HepG2 (cell line): Measurements from ENCODE around the gene CDH23. TPM values are rescaled to one million over a fixed set of nuclear protein-coding genes. Genes with fewer than 3 reads are reported as not detected.

Source experiments
- ATAC-seq: fragments of 200-7000 bp; cut with Tn5 transposase; 3 replicates; pipeline ENCODE4 v1.9.1; 2020; ENCODE audit warnings: mild to moderate bottlenecking, moderate library complexity
- BruUV-seq: library from RNA; stranded (reverse); fragments of 400-500 nt; replicated peaks from 2 replicates; lab custom pipeline; 2021; lab: Mats Ljungman, UMichigan
- CTCF ChIA-PET: fragments of 300-600 bp; formaldehyde crosslinking; extraction: SDS; loops from one replicate; lab custom pipeline; 2021; ENCODE audit warnings: low total read pairs, inconsistent platforms, low intra/inter-chr PET ratio; lab: Yijun Ruan, JAX
- POLR2A ChIA-PET: fragments of 350-600 bp; sonication (Branson Sonifier 250); formaldehyde crosslinking; loops from one replicate; lab custom pipeline; 2020; ENCODE audit warnings: antibody characterized with exemption, inconsistent platforms; lab: Yijun Ruan, JAX
- DNase-seq: peaks from one replicate; pipeline ENCODE4 v3.0.0-alpha.2; 2015; ENCODE audit warnings: low spot score
- FAIRE-seq: peaks from 3 replicates; lab custom pipeline; 2011; peaks lifted over from hg19 to GRCh38; lab: Jason Lieb, UNC
- H2AFZ ChIP-seq: one replicate; pipeline ENCODE4 v1.6.1; 2011; ENCODE audit warnings: low read length, inconsistent platforms
- H3K27ac ChIP-seq: fragments of 300-600 bp; 3 replicates; pipeline ENCODE4 v1.8.0; 2011; ENCODE audit warnings: mixed run types, mild to moderate bottlenecking, mixed read lengths, low read length, inconsistent platforms; ENCODE audit not compliant: insufficient read depth; ENCODE audit errors: extremely low read length
- H3K27me3 ChIP-seq, 2 experiments: fragments of 200-600 bp in 1 of 2; 2 replicates in 1 of 2; 3 replicates in 1 of 2; pipeline versions ENCODE4 v1.6.0 to v1.8.0; 2011; ENCODE audit warnings: low read length in 2 of 2, mild to moderate bottlenecking in 2 of 2, moderate library complexity in 2 of 2, inconsistent platforms in 1 of 2; ENCODE audit not compliant: insufficient read depth in 2 of 2, control insufficient read depth in 1 of 2
- H3K36me3 ChIP-seq, 2 experiments: fragments of 200-600 bp in 1 of 2; replicated peaks in 1 of 2; 2 replicates in 1 of 2; 3 replicates in 1 of 2; pipeline versions ENCODE4 v1.5.1 to v1.8.0; 2011; ENCODE audit warnings: low read length in 2 of 2, inconsistent platforms in 1 of 2; ENCODE audit not compliant: insufficient read depth in 2 of 2, control insufficient read depth in 1 of 2
- H3K4me1 ChIP-seq: 2 replicates; pipeline ENCODE4 v1.5.1; 2012; ENCODE audit warnings: low read length, inconsistent platforms; ENCODE audit not compliant: insufficient read depth
- H3K4me2 ChIP-seq: 2 replicates; pipeline ENCODE4 v1.6.0; 2011; ENCODE audit warnings: low read depth, low read length, inconsistent platforms
- H3K4me3 ChIP-seq, 3 experiments: fragments of 200-600 bp in 1 of 3; sonication (generic), shearing (Covaris generic) in 1 of 3; replicated peaks in 1 of 3; 2 replicates each; pipeline ENCODE4 v1.5.1; 2011 to 2016; ENCODE audit warnings: low read length in 3 of 3, inconsistent platforms in 2 of 3, low read depth in 2 of 3, mild to moderate bottlenecking in 2 of 3, control low read depth in 1 of 3, mixed read lengths in 1 of 3; ENCODE audit not compliant: insufficient read depth in 1 of 3
- H3K79me2 ChIP-seq: one replicate; pipeline ENCODE4 v1.6.1; 2011; ENCODE audit warnings: low read length, inconsistent platforms; ENCODE audit not compliant: insufficient read depth
- H3K9ac ChIP-seq: 2 replicates; pipeline ENCODE4 v1.6.0; 2011; ENCODE audit warnings: mild to moderate bottlenecking, low read depth, low read length, inconsistent platforms; ENCODE audit not compliant: insufficient read depth
- H3K9me3 ChIP-seq: 2 replicates; pipeline ENCODE4 v1.5.1; 2012; ENCODE audit warnings: mild to moderate bottlenecking, low read length
- H4K20me1 ChIP-seq: 2 replicates; pipeline ENCODE4 v1.6.0; 2011; ENCODE audit warnings: inconsistent platforms, mild to moderate bottlenecking, low read length, moderate library complexity; ENCODE audit not compliant: insufficient read depth
- WGBS: methylation state at CpG from one replicate; pipeline ENCODE4 v1.1.6; 2017; ENCODE audit warnings: low lambda C conversion rate; 5-methylcytosine and 5-hydroxymethylcytosine counted together
- in situ Hi-C: cut with HindIII; loops from 2 replicates; pipeline ENCODE4 v1.10.0; 2017; ENCODE audit warnings: low pct_unique_long_range_greater_than_20kb; ENCODE audit not compliant: extremely low pct_ligation_motif_present
- intact Hi-C: fragments of 100-400 bp; cut with micrococcal nuclease; formaldehyde crosslinking; loops from one replicate; pipeline ENCODE4 v1.10.0; 2022; ENCODE audit not compliant: unreplicated experiment
- polyA plus RNA-seq, 8 experiments: library from polyadenylated mRNA; depleted of rRNA in 3 of 8; stranded (reverse) in 7 of 8; unstranded in 1 of 8; fragments of >200 nt; fragmentation: Illumina TruSeq in 4 of 8; extraction: Trizol in 4 of 8; gene quantifications; 2 replicates each; pipeline versions ENCODE4 v1.2.1 to v1.2.3, GENCODE V29; 2011 to 2016; ENCODE audit warnings: low read depth in 4 of 8, missing spikeins in 1 of 8, mixed read lengths in 1 of 8; ENCODE audit not compliant: insufficient read depth in 1 of 8
- total RNA-seq, 5 experiments: library from RNA; depleted of rRNA; stranded (reverse); fragments of >200 nt; fragmentation: Illumina TruSeq; extraction: Trizol; gene quantifications; 2 replicates each; pipeline ENCODE4 v1.2.3, GENCODE V29; 2016; ENCODE audit warnings: low read depth in 1 of 5
- TF ChIP-seq, protein P1 (sequence below): sonication (generic); formaldehyde crosslinking; IDR thresholded peaks from 2 replicates; pipeline ENCODE4 v1.4.0; 2020; ENCODE audit warnings: missing genetic modification reagents
- TF ChIP-seq, protein P2 (sequence below): sonication (generic); formaldehyde crosslinking; IDR thresholded peaks from 2 replicates; pipeline ENCODE4 v1.4.0; 2020; ENCODE audit warnings: missing genetic modification reagents

CDH23 gene
- total and polyA plus RNA-seq, 2 of the 13 experiments (the other 11 are each of a cell fraction or from before 2014, with no cell fraction given), result 0.13 TPM; not detected in 1

DNA sequence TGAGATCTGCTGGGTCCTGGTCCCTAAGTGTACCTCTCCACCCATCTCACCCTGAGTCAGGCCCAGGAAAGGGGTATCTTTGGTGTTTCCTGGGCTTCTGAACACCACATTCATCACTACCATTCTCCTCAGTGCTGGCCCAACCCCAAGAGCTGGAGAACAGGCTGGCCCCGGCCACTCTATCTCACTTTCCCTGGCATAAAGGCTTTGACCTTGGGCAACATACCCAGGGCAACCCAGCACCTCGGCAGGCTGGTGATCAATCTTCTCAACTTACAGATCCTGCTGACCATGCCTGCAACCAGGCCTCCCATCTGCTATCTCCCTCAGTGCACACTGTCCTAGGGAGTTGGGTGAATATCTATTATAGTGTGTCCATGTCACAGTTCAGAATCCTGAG, 374.5 kb downstream of the CDH23 start:
- peaks cover 3 to 33% of the 10 kb centered on the region in 2 experiments; a peak in 4 of 5 replicates for H3K27me3 ChIP-seq

More for the DNA sequence above, 374.5 kb downstream of the CDH23 start:
- Histone ChIP-seq H3K4me2 (no peak overlapping the region), H3K4me3 (no peak overlapping the region), H3K36me3 (no peaks in the 10 kb centered on the region), H3K79me2 (no peaks in the 10 kb centered on the region), H3K9ac (no peak overlapping the region), H3K27ac (no peak overlapping the region), H3K4me1 (peaks cover 33% of the 10 kb centered on the region), H4K20me1 (no peaks in the 10 kb centered on the region), H2AFZ (no peak overlapping the region), H3K9me3 (no peaks in the 10 kb centered on the region)
- in situ Hi-C loops (no loop called here), intact Hi-C loops (loop anchor here (5.0 kb wide), 1 partner anchor 41 kb away; no protein-coding TSS in a partner anchor)
- CTCF ChIA-PET, result no interaction called here
- no peak for ATAC-seq
- no peak for FAIRE-seq
- BruUV-seq, result no TSS peak
- POLR2A ChIA-PET, result interaction anchor here (1.0 kb wide), 1 partner anchor 80 kb away, joined by 3 read pairs; the partner anchor contains the start of gene PSAP
- WGBS, result 22% methylated on average over 2 of the region's 2 CpGs
- no peak for DNase-seq
- TF ChIP-seq, protein P1, sequence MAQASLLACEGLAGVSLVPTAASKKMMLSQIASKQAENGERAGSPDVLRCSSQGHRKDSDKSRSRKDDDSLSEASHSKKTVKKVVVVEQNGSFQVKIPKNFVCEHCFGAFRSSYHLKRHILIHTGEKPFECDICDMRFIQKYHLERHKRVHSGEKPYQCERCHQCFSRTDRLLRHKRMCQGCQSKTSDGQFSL, result no peak
- TF ChIP-seq, protein P2, sequence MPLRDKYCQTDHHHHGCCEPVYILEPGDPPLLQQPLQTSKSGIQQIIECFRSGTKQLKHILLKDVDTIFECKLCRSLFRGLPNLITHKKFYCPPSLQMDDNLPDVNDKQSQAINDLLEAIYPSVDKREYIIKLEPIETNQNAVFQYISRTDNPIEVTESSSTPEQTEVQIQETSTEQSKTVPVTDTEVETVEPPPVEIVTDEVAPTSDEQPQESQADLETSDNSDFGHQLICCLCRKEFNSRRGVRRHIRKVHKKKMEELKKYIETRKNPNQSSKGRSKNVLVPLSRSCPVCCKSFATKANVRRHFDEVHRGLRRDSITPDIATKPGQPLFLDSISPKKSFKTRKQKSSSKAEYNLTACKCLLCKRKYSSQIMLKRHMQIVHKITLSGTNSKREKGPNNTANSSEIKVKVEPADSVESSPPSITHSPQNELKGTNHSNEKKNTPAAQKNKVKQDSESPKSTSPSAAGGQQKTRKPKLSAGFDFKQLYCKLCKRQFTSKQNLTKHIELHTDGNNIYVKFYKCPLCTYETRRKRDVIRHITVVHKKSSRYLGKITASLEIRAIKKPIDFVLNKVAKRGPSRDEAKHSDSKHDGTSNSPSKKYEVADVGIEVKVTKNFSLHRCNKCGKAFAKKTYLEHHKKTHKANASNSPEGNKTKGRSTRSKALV (CRISPR knock-in tag), result no peak
